HEK293T (cell line): ENCODE data around the gene MCF2L.

Experiments used
- ELF4 ChIP-seq: fragments of 450-650 bp; IDR thresholded peaks from 2 replicates; pipeline ENCODE4 v1.6.1; 2017; ENCODE audit warnings: antibody characterized with exemption
- FOXA1 ChIP-seq: fragments of 450-650 bp; IDR thresholded peaks from 2 replicates; pipeline ENCODE4 v1.6.1; 2016; ENCODE audit warnings: mild to moderate bottlenecking
- FOXK2 ChIP-seq: fragments of 450-650 bp; IDR thresholded peaks from 2 replicates; pipeline ENCODE4 v1.6.1; 2016; ENCODE audit warnings: mild to moderate bottlenecking
- FOXM1 ChIP-seq: fragments of 450-650 bp; IDR thresholded peaks from 2 replicates; pipeline ENCODE4 v1.6.1; 2017; ENCODE audit warnings: mild to moderate bottlenecking, borderline replicate concordance
- HDGF ChIP-seq: fragments of 450-650 bp; IDR thresholded peaks from 2 replicates; pipeline ENCODE4 v1.6.1; 2017; ENCODE audit warnings: antibody characterized with exemption, borderline replicate concordance
- SP1 ChIP-seq: fragments of 450-650 bp; IDR thresholded peaks from 2 replicates; pipeline ENCODE4 v1.6.1; 2017

- TF ChIP-seq FOXA1, result no peak
- TF ChIP-seq SP1, result no peak
- TF ChIP-seq FOXK2, result no peak
- TF ChIP-seq HDGF, result no peak
- no peak for TF ChIP-seq ELF4
- no peak for TF ChIP-seq FOXM1
Observed at GRCh38 chr13:113016526-113017295, 47.7 kb downstream of the MCF2L start.
